GM12872 (cell line): Measurements from ENCODE around the gene SLC12A6.
A peak's percentile ranks its signal among the peaks of the same experiment; 100 is the strongest.

Source experiments
- TF ChIP-seq, protein P1 (sequence below): IDR thresholded peaks from 3 replicates; pipeline ENCODE4 v1.5.1; 2011; ENCODE audit warnings: low read depth, mild to moderate bottlenecking, low read length, moderate library complexity; ENCODE audit not compliant: insufficient read depth

The SLC12A6 gene

DNA sequence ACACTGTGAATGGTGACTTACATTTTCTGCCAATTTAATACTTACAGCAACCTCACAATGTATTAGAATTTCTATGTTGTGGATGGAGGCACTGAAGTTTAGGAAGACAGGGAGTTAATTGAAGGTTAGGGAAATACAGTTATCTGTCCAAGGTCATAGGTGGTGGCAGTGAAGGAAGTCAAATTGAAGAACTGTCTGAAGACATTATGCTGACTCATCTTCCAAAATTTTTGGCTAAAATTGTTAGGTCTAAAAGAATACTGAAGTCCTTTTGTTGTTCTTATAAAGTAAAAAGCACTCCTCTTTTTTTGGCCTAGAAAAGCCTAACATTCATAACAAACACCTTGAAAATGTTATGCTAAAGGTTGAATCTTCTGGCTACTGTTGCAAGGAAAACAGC, 85.0 kb downstream of the SLC12A6 start:
- TF ChIP-seq, protein P1, sequence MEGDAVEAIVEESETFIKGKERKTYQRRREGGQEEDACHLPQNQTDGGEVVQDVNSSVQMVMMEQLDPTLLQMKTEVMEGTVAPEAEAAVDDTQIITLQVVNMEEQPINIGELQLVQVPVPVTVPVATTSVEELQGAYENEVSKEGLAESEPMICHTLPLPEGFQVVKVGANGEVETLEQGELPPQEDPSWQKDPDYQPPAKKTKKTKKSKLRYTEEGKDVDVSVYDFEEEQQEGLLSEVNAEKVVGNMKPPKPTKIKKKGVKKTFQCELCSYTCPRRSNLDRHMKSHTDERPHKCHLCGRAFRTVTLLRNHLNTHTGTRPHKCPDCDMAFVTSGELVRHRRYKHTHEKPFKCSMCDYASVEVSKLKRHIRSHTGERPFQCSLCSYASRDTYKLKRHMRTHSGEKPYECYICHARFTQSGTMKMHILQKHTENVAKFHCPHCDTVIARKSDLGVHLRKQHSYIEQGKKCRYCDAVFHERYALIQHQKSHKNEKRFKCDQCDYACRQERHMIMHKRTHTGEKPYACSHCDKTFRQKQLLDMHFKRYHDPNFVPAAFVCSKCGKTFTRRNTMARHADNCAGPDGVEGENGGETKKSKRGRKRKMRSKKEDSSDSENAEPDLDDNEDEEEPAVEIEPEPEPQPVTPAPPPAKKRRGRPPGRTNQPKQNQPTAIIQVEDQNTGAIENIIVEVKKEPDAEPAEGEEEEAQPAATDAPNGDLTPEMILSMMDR = no peak

DNA sequence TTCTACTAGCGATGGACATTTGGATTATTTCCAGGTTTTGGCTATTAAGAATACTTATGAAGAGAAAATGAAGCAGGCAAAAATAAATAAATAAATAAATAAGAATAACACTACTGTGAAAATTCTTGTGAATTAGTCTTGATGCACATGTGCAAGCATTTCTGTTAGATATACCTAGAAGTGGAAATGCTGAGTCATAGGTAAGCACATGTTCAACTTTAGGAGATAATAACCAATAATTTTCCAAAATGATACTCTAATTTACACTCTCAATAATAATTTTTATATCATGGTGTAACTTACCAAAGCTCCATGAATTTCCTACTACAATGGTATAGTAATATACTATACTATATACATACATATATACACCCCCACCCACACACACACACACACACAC, 89.4 kb downstream of the SLC12A6 start:
- TF ChIP-seq, protein P1 = no peak

DNA sequence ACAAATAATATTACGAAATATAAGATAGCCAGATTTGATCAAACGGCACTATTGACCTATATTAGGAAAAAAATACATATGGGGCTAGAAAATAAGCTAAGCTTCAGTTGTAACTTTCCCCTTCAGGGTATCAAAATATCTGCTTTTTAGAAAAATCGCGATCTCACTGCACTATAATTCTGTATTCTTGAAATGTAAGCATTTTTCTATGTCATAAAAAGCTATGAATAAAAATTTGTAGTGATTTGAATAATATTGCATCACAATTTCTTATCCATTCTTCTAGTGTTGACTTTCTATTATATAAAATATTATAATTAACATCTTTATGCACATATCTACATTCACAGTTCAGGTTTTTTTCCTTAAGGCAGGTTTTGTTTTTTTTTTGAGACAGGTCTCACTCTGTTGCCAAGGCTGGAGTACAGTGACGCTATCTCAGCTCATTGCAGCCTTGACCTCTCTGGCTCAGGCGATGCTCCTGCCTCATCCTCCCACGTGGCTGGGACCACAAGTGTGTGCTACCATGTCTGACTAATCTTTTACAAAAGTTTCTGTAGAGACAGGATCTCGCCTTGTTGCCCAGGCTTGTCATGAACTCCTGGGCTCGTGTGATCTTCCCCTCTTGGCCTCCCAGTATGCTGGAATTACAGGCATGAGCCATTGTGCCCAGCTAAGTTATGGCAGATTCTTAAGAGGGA, 91.2 kb downstream of the SLC12A6 start:
- TF ChIP-seq, protein P1 = no peak

DNA sequence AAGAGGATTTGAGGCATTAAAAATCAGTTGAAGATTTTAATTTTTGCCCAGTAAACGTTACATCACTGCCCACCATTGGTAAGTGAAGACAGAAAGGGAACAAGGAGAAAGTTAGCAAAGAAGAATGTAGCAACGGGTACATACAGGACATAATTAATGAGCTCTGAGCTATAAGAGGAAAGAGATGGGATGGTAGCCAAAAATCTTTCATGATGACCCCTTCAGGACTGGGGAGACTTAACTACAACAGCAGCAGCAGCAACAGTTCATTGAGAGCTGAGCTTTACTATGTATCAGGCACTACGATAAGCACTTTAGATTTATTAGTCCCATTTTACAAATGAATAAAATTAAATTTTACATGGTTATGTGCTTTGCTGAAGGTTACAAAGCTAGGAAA, 94.4 kb downstream of the SLC12A6 start:
- TF ChIP-seq, protein P1 = no peak

DNA sequence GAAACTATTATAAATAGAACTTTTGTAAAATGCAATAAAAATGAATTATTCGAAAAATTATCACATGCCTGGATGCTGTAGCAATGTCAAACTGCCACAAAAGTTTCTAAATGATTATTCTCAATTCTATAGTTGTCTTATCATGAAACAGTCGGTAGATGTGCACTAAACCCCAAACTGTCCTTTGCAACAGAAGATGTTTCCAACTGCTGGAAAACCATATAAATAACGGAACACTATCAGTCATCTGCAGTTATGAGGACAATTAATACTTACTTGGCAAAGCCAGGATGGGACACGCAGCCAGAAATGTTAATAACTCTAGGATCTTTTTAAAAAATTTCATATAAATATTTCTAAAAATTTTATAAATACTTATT, 95.3 kb downstream of the SLC12A6 start:
- TF ChIP-seq, protein P1 = no peak

DNA sequence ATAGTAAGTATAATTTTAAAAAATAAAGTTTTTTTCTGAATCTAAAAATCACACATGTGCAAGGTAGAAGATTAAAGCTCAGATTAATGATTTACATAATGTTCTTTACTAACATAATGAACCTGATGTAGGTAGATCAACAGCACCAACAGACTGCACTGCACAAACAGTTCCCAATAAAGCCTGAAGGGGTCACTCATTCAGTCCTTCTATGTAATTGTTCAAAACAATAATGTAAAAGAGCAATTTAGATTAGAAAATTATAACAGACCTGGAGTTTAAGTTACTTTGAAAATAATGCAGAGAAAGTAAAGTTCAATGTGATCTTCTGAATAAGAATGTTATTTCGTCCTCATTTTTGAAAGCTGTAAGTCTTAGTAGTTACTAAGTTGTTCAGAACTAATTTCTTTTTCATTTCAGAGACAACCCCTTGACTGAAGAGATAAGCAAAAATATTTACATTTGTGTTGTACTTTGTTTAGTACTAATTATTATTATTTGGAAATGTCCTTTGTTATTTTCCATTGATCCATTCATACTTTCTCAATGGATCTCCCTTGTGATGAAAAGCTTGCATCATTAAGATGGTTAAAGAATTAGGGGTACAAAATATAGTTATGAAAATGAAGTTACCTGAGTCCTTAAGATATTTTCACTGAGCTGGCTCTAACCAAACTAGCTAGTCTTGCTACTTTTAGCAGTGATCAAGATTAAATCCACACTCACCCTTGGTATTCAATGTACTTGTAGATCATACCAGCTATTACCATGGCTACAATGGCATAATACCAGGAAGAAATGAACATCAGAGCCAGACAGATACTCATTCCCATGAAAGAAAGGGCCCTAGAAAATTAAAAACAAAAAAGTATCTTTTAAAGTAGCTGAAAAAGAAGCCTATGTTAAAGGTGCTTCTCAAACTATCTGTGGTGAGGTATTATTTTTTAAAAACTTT, 95.9 kb downstream of the SLC12A6 start:
- TF ChIP-seq, protein P1 = peak; percentile 74

DNA sequence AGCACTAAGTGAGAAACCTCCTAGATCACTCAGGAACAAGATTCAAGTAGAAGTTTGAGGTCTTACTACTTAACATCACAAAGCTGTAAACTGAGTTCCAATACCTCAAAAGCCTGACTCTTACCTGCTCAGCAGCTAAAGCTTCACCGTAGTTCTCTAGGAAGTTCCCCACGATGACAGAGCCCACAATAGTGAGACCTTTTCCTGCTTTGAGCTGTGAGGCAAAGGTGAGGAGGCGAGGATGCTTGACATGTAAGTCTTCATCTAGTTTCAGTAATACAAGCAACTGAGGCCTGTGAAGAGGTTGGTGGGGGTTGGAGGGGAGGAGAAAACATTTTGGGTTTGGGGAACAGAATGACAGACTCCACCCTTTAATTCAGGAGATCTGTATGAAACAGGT, 97.0 kb downstream of the SLC12A6 start:
- TF ChIP-seq, protein P1 = no peak
